HepG2 (cell line): ENCODE data around the gene LYRM4. TPM values are rescaled to one million over a fixed set of nuclear protein-coding genes. Genes with fewer than 3 reads are reported as not detected.

Source experiments
- ATAC-seq: fragments of 200-7000 bp; cut with Tn5 transposase; 3 replicates; pipeline ENCODE4 v1.9.1; 2020; ENCODE audit warnings: mild to moderate bottlenecking, moderate library complexity
- BruUV-seq: library from RNA; stranded (reverse); fragments of 400-500 nt; replicated peaks from 2 replicates; lab custom pipeline; 2021; lab: Mats Ljungman, UMichigan
- CTCF ChIA-PET: fragments of 300-600 bp; formaldehyde crosslinking; extraction: SDS; loops from one replicate; lab custom pipeline; 2021; ENCODE audit warnings: low total read pairs, inconsistent platforms, low intra/inter-chr PET ratio; lab: Yijun Ruan, JAX
- POLR2A ChIA-PET: fragments of 350-600 bp; sonication (Branson Sonifier 250); formaldehyde crosslinking; loops from one replicate; lab custom pipeline; 2020; ENCODE audit warnings: antibody characterized with exemption, inconsistent platforms; lab: Yijun Ruan, JAX
- DNase-seq: peaks from one replicate; pipeline ENCODE4 v3.0.0-alpha.2; 2015; ENCODE audit warnings: low spot score
- FAIRE-seq: peaks from 3 replicates; lab custom pipeline; 2011; peaks lifted over from hg19 to GRCh38; lab: Jason Lieb, UNC
- H2AFZ ChIP-seq: one replicate; pipeline ENCODE4 v1.6.1; 2011; ENCODE audit warnings: low read length, inconsistent platforms
- H3K27ac ChIP-seq: fragments of 300-600 bp; 3 replicates; pipeline ENCODE4 v1.8.0; 2011; ENCODE audit warnings: mixed run types, mild to moderate bottlenecking, mixed read lengths, low read length, inconsistent platforms; ENCODE audit not compliant: insufficient read depth; ENCODE audit errors: extremely low read length
- H3K27me3 ChIP-seq, 2 experiments: fragments of 200-600 bp in 1 of 2; 2 replicates in 1 of 2; 3 replicates in 1 of 2; pipeline versions ENCODE4 v1.6.0 to v1.8.0; 2011; ENCODE audit warnings: low read length in 2 of 2, mild to moderate bottlenecking in 2 of 2, moderate library complexity in 2 of 2, inconsistent platforms in 1 of 2; ENCODE audit not compliant: insufficient read depth in 2 of 2, control insufficient read depth in 1 of 2
- H3K36me3 ChIP-seq, 2 experiments: fragments of 200-600 bp in 1 of 2; replicated peaks in 1 of 2; 2 replicates in 1 of 2; 3 replicates in 1 of 2; pipeline versions ENCODE4 v1.5.1 to v1.8.0; 2011; ENCODE audit warnings: low read length in 2 of 2, inconsistent platforms in 1 of 2; ENCODE audit not compliant: insufficient read depth in 2 of 2, control insufficient read depth in 1 of 2
- H3K4me1 ChIP-seq: 2 replicates; pipeline ENCODE4 v1.5.1; 2012; ENCODE audit warnings: low read length, inconsistent platforms; ENCODE audit not compliant: insufficient read depth
- H3K4me2 ChIP-seq: 2 replicates; pipeline ENCODE4 v1.6.0; 2011; ENCODE audit warnings: low read depth, low read length, inconsistent platforms
- H3K4me3 ChIP-seq, 3 experiments: fragments of 200-600 bp in 1 of 3; sonication (generic), shearing (Covaris generic) in 1 of 3; replicated peaks in 1 of 3; 2 replicates each; pipeline ENCODE4 v1.5.1; 2011 to 2016; ENCODE audit warnings: low read length in 3 of 3, inconsistent platforms in 2 of 3, low read depth in 2 of 3, mild to moderate bottlenecking in 2 of 3, control low read depth in 1 of 3, mixed read lengths in 1 of 3; ENCODE audit not compliant: insufficient read depth in 1 of 3
- H3K79me2 ChIP-seq: one replicate; pipeline ENCODE4 v1.6.1; 2011; ENCODE audit warnings: low read length, inconsistent platforms; ENCODE audit not compliant: insufficient read depth
- H3K9ac ChIP-seq: 2 replicates; pipeline ENCODE4 v1.6.0; 2011; ENCODE audit warnings: mild to moderate bottlenecking, low read depth, low read length, inconsistent platforms; ENCODE audit not compliant: insufficient read depth
- H3K9me3 ChIP-seq: 2 replicates; pipeline ENCODE4 v1.5.1; 2012; ENCODE audit warnings: mild to moderate bottlenecking, low read length
- H4K20me1 ChIP-seq: 2 replicates; pipeline ENCODE4 v1.6.0; 2011; ENCODE audit warnings: inconsistent platforms, mild to moderate bottlenecking, low read length, moderate library complexity; ENCODE audit not compliant: insufficient read depth
- ARNT2 ChIP-seq: sonication (generic); formaldehyde crosslinking; IDR thresholded peaks from 2 replicates; pipeline ENCODE4 v1.8.0; 2022; ENCODE audit warnings: mild to moderate bottlenecking, low read depth, missing genetic modification reagents, moderate library complexity
- BCL6 ChIP-seq: IDR thresholded peaks from 2 replicates; pipeline ENCODE4 v1.6.1; 2016; ENCODE audit warnings: missing genetic modification reagents, missing compliant biosample characterization
- GLMP ChIP-seq: sonication (generic); formaldehyde crosslinking; IDR thresholded peaks from 2 replicates; pipeline ENCODE4 v1.9.0; 2021; ENCODE audit warnings: missing genetic modification reagents, mild to moderate bottlenecking, borderline replicate concordance
- HIVEP1 ChIP-seq: sonication (generic); formaldehyde crosslinking; IDR thresholded peaks from 2 replicates; pipeline ENCODE4 v1.4.0; 2020; ENCODE audit warnings: mild to moderate bottlenecking, missing genetic modification reagents
- MAFG ChIP-seq: sonication (generic); formaldehyde crosslinking; IDR thresholded peaks from 2 replicates; pipeline ENCODE4 v1.5.1; 2020; ENCODE audit warnings: mild to moderate bottlenecking, missing genetic modification reagents
- NFE2L1 ChIP-seq: sonication (generic); formaldehyde crosslinking; IDR thresholded peaks from 2 replicates; pipeline ENCODE4 v1.4.0; 2020; ENCODE audit warnings: missing genetic modification reagents, mild to moderate bottlenecking, borderline replicate concordance
- PLRG1 ChIP-seq: fragments of 450-650 bp; conservative IDR thresholded peaks from 2 replicates; pipeline ENCODE4 v1.6.1; 2016
- POLR2AphosphoS5 ChIP-seq: IDR thresholded peaks from 2 replicates; pipeline ENCODE4 v1.6.1; 2012; ENCODE audit warnings: low read depth, low read length
- REST ChIP-seq, 2 experiments: IDR thresholded peaks; 2 replicates each; pipeline ENCODE4 v1.6.1; 2011 to 2012; ENCODE audit warnings: low read length in 2 of 2, borderline replicate concordance in 1 of 2, low read depth in 1 of 2, mild to moderate bottlenecking in 1 of 2, moderate library complexity in 1 of 2
- ZMYM2 ChIP-seq: sonication (generic); formaldehyde crosslinking; IDR thresholded peaks from 2 replicates; pipeline ENCODE4 v1.8.0; 2022; ENCODE audit warnings: mild to moderate bottlenecking, missing genetic modification reagents
- ZNF234 ChIP-seq: sonication (generic); formaldehyde crosslinking; conservative IDR thresholded peaks from 2 replicates; pipeline ENCODE4 v1.5.1; 2020; ENCODE audit warnings: mild to moderate bottlenecking, missing genetic modification reagents
- ZNF256 ChIP-seq: sonication (generic); formaldehyde crosslinking; conservative IDR thresholded peaks from 2 replicates; pipeline ENCODE4 v1.4.0; 2020; ENCODE audit warnings: missing genetic modification reagents
- ZNF468 ChIP-seq: sonication (generic); formaldehyde crosslinking; IDR thresholded peaks from 2 replicates; pipeline ENCODE4 v1.8.0; 2022; ENCODE audit warnings: mild to moderate bottlenecking, moderate library complexity, missing genetic modification reagents
- ZUFSP ChIP-seq: sonication (generic); formaldehyde crosslinking; IDR thresholded peaks from 2 replicates; pipeline ENCODE4 v1.9.0; 2021; ENCODE audit warnings: missing genetic modification reagents, mild to moderate bottlenecking, borderline replicate concordance
- WGBS: methylation state at CpG from one replicate; pipeline ENCODE4 v1.1.6; 2017; ENCODE audit warnings: low lambda C conversion rate; 5-methylcytosine and 5-hydroxymethylcytosine counted together
- in situ Hi-C: cut with HindIII; loops from 2 replicates; pipeline ENCODE4 v1.10.0; 2017; ENCODE audit warnings: low pct_unique_long_range_greater_than_20kb; ENCODE audit not compliant: extremely low pct_ligation_motif_present
- intact Hi-C: fragments of 100-400 bp; cut with micrococcal nuclease; formaldehyde crosslinking; loops from one replicate; pipeline ENCODE4 v1.10.0; 2022; ENCODE audit not compliant: unreplicated experiment
- polyA plus RNA-seq, 8 experiments: library from polyadenylated mRNA; depleted of rRNA in 3 of 8; stranded (reverse) in 7 of 8; unstranded in 1 of 8; fragments of >200 nt; fragmentation: Illumina TruSeq in 4 of 8; extraction: Trizol in 4 of 8; gene quantifications; 2 replicates each; pipeline versions ENCODE4 v1.2.1 to v1.2.3, GENCODE V29; 2011 to 2016; ENCODE audit warnings: low read depth in 4 of 8, missing spikeins in 1 of 8, mixed read lengths in 1 of 8; ENCODE audit not compliant: insufficient read depth in 1 of 8
- total RNA-seq, 5 experiments: library from RNA; depleted of rRNA; stranded (reverse); fragments of >200 nt; fragmentation: Illumina TruSeq; extraction: Trizol; gene quantifications; 2 replicates each; pipeline ENCODE4 v1.2.3, GENCODE V29; 2016; ENCODE audit warnings: low read depth in 1 of 5

The LYRM4 gene
- total and polyA plus RNA-seq, 2 of the 13 experiments (the other 11 are each of a cell fraction or from before 2014, with no cell fraction given), result 64.6 to 67.5 TPM

- intact Hi-C loops, result no loop called here
- peak; percentile 69 for FAIRE-seq
- Histone ChIP-seq H3K4me2 (no peak overlapping the region), H3K36me3 (no peaks in the 10 kb centered on the region), H3K27ac (no peak overlapping the region), H3K4me1 (no peaks in the 10 kb centered on the region), H3K79me2 (no peaks in the 10 kb centered on the region)
- POLR2A ChIA-PET, result no interaction called here
- WGBS, result 90% methylated on average over 3 of the region's 3 CpGs
- no TSS peak for BruUV-seq
- no peak for TF ChIP-seq ZNF256 (CRISPR knock-in tag)
- no peak for TF ChIP-seq ZUFSP (CRISPR knock-in tag)
- TF ChIP-seq PLRG1, result no peak
- TF ChIP-seq ZNF234 (CRISPR knock-in tag), result no peak
- TF ChIP-seq BCL6 (CRISPR knock-in tag), result no peak
- TF ChIP-seq, all 625 proteins: peak for 0
- Histone ChIP-seq H2AFZ (no peak overlapping the region), H4K20me1 (no peaks in the 10 kb centered on the region), H3K27me3 (no peaks in the 10 kb centered on the region), H3K9me3 (no peaks in the 10 kb centered on the region), H3K9ac (no peak overlapping the region), H3K4me3 (no peak overlapping the region)
- CTCF ChIA-PET, result no interaction called here
- in situ Hi-C loops, result no loop called here
- ATAC-seq (no peak), DNase-seq (no peak)
Observed at GRCh38 chr6:5155906-5156305, 104.8 kb downstream of the LYRM4 start.

- intact Hi-C loops (no loop called here), in situ Hi-C loops (no loop called here)
- no peak for FAIRE-seq
- no peaks in the 10 kb centered on the region for H3K27me3 ChIP-seq
- no peak for DNase-seq
- WGBS, result 91% methylated on average over 5 of the region's 5 CpGs
- H3K36me3 ChIP-seq, result no peaks in the 10 kb centered on the region
- BruUV-seq, result no TSS peak
- no peak overlapping the region for H3K4me2 ChIP-seq
- no peaks in the 10 kb centered on the region for H3K4me1 ChIP-seq
- H3K9ac ChIP-seq, result no peak overlapping the region
- no peaks in the 10 kb centered on the region for H3K79me2 ChIP-seq
- ChIA-PET POLR2A (no interaction called here), CTCF (no interaction called here)
- H3K27ac ChIP-seq, result no peak overlapping the region
- H3K9me3 ChIP-seq, result no peaks in the 10 kb centered on the region
- H3K4me3 ChIP-seq, result no peak overlapping the region
- no peak overlapping the region for H2AFZ ChIP-seq
- H4K20me1 ChIP-seq, result no peaks in the 10 kb centered on the region
- ATAC-seq, result no peak
- TF ChIP-seq REST (IDR thresholded peaks at IDR 0.05; ENCODE audit: borderline replicate concordance in 1 of 2, low read depth in 1 of 2, low read length in 2 of 2) (no peak), ZNF468 (CRISPR knock-in tag) (no peak), ARNT2 (no peak), POLR2AphosphoS5 (no peak), ZMYM2 (no peak), HIVEP1 (CRISPR knock-in tag) (no peak), NFE2L1 (CRISPR knock-in tag) (no peak), GLMP (CRISPR knock-in tag) (no peak), MAFG (no peak)
Observed at GRCh38 chr6:5153186-5153585, 107.6 kb downstream of the LYRM4 start.
